ENCODE results near the gene RNU1-3.
"Not testable (repeated sequence)": the region's sequence is repeated elsewhere in the genome, so short reads cannot be mapped to it uniquely, and the experiment has no call there.

DNA sequence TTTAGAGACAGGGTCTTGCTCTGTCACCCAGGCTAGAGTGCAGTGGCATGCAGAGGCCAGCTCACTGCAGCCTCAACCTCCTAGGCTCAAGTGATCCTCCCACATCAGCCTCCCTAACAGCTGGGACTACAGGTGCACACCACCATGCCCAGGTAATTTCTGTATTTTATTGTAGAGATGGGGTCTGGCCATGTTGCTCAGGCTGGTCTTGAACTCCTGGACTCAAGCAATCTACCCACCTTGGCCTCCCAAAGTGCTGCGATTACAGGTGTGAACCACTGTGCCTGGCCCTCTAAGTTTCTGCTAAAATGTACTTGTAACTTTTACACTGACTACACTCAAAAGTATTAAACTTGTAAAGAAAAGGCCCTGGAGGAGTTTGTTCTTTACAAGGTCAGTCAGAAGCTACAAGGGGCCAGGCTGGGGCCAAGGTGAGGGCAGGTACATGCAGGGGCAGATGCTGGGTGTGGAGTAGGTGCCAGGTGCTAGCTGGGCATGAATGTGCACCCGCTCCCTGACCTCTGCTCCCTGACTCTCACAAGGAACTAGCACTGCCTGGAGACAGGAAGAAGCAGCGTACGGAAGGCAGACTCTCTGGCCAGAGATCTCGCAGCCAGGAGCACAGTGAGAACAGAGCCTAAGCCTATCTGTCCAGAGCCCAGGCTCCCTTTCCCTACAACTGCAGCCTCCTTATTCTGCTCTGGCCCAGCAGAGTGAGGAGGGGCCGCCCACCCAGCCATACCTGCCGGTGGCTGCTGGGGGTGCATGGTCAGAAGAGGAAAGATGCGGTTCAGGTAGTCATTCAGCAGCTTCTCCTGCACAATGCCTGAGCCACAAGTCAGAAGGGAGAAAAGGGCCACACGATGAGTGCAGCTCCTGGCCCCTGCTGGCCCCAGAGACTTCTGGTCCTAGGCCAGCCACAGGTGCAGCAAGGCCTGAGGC lies 24.5 kb downstream of the RNU1-3 start:
- not testable (repeated sequence) for TF ChIP-seq ETV5 (CRISPR knock-in tag; IDR thresholded peaks at IDR 0.05; ENCODE audit: borderline replicate concordance); ZBTB8A (CRISPR knock-in tag; IDR thresholded peaks at IDR 0.05; ENCODE audit: borderline replicate concordance, low read depth); ATF7 (IDR thresholded peaks at IDR 0.05); ATF7 (CRISPR knock-in tag; IDR thresholded peaks at IDR 0.05); ZZZ3 (CRISPR knock-in tag; IDR thresholded peaks at IDR 0.05; ENCODE audit: borderline replicate concordance); TRIM24 (CRISPR knock-in tag; IDR thresholded peaks at IDR 0.05); DPF2 (CRISPR knock-in tag; IDR thresholded peaks at IDR 0.05; ENCODE audit: borderline replicate concordance, low read depth)
- TF ChIP-seq, protein P1, sequence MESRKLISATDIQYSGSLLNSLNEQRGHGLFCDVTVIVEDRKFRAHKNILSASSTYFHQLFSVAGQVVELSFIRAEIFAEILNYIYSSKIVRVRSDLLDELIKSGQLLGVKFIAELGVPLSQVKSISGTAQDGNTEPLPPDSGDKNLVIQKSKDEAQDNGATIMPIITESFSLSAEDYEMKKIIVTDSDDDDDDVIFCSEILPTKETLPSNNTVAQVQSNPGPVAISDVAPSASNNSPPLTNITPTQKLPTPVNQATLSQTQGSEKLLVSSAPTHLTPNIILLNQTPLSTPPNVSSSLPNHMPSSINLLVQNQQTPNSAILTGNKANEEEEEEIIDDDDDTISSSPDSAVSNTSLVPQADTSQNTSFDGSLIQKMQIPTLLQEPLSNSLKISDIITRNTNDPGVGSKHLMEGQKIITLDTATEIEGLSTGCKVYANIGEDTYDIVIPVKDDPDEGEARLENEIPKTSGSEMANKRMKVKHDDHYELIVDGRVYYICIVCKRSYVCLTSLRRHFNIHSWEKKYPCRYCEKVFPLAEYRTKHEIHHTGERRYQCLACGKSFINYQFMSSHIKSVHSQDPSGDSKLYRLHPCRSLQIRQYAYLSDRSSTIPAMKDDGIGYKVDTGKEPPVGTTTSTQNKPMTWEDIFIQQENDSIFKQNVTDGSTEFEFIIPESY (CRISPR knock-in tag; IDR thresholded peaks at IDR 0.05), result not testable (repeated sequence)

Measured in HepG2 (cell line).